ENCODE measurements around the gene FBXL7. TPM values are rescaled to one million over a fixed set of nuclear protein-coding genes. Genes with fewer than 3 reads are reported as not detected.

Gene FBXL7
- total RNA-seq, 2 experiments from 2014 or later = not detected

DNA sequence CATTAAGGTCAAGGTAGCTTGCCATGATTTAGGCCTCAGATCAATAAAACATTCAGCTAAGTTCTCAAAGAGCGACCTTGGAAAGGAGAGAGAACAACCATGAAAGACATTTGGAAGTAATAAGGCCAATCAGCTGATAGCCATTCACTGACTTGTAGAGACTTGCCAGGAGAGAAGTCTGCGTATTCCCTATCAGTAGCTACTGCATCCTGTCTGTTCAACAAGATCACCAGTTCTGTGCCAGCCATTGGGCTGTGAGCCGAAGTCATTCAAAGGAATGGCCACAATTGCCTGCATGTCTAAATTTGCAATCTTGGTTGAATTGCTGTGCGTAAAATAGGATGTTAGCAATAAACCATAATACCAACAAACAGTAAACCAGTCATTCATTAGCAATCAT, 219.8 kb downstream of the FBXL7 start:
- no peak for DNase-seq
- Mint-ChIP-seq H3K9me3 (no peaks in the 10 kb centered on the region), H3K36me3 (no peaks in the 10 kb centered on the region), H3K4me3 (no peak overlapping the region), H3K27ac (no peak overlapping the region), H3K4me1 (no peaks in the 10 kb centered on the region), H3K27me3 (no peaks in the 10 kb centered on the region)

DNA sequence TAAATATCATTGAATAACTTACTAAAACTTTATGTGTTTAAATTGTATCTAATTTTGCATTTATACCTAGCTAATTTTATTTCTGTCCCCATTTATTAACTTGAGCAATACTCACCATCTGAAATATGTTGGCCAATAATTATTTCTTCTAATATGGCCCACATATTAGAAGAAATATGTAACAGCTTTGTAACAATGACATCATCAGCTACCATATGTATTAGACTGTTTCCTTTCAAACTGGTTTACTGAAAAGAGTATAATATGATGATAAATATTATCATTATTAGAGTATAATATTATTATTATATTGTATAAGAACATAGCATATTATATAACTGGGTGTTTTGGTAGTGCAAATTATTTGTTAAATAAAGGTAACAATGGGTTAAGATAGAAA, 220.5 kb downstream of the FBXL7 start:
- Mint-ChIP-seq H3K9me3 (no peaks in the 10 kb centered on the region), H3K27me3 (no peaks in the 10 kb centered on the region), H3K27ac (no peak overlapping the region), H3K4me3 (no peak overlapping the region), H3K4me1 (no peaks in the 10 kb centered on the region), H3K36me3 (no peaks in the 10 kb centered on the region)
- no peak for DNase-seq

GRCh38 chr5:15722305-15722704, 222.3 kb downstream of the FBXL7 start:
- Mint-ChIP-seq H3K9me3 (no peaks in the 10 kb centered on the region), H3K4me3 (no peak overlapping the region), H3K36me3 (no peaks in the 10 kb centered on the region), H3K27me3 (no peaks in the 10 kb centered on the region), H3K4me1 (no peaks in the 10 kb centered on the region), H3K27ac (no peak overlapping the region)
- no peak for DNase-seq

DNA sequence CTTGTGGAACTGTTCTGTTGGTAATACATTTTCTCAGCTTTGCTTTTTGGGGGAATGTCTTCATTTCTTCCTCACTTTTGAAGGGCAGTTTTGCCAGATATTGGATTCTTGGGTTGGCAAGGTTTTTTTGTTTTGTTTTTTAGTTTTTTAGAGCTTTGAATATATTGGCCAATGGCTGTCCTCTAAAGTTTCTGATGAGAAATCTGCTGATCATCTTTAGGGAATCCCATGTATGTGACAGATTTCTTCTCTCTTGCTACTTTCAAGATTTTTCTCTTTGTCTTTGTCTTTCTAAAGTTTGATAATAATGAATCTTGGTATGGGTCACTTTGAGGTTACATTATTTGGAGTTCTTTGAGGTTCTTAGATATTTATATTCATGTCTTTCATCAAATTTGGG, 227.4 kb downstream of the FBXL7 start:
- Mint-ChIP-seq H3K36me3 (no peaks in the 10 kb centered on the region), H3K4me1 (no peaks in the 10 kb centered on the region), H3K9me3 (peaks cover 8% of the 10 kb centered on the region), H3K27me3 (no peaks in the 10 kb centered on the region), H3K4me3 (no peak overlapping the region), H3K27ac (no peak overlapping the region)
- DNase-seq = no peak

DNA sequence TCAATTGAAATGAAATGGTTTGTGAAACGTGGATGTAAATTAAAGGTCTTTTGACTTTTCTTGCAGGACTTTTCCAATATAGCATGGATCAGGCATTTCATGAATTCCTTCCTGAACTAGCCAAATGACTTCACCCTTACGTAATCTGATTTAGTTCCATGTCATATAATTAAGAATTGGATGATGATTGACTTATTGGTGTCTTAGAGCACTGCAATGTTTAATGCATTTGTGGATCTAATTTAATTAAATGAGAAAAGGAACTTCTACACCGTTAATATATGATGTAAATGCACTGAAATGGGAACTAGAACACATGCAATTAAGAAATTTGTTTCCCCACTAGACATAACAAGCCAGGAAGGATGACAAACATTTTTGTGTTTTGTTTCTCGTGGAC, 228.8 kb downstream of the FBXL7 start:
- peaks cover 8% of the 10 kb centered on the region for H3K9me3 Mint-ChIP-seq
- H3K27me3 Mint-ChIP-seq = no peaks in the 10 kb centered on the region
- no peaks in the 10 kb centered on the region for H3K4me1 Mint-ChIP-seq
- H3K27ac Mint-ChIP-seq = no peak overlapping the region
- no peak for DNase-seq
- no peak overlapping the region for H3K4me3 Mint-ChIP-seq
- no peaks in the 10 kb centered on the region for H3K36me3 Mint-ChIP-seq

GRCh38 chr5:15731699-15732098, 231.7 kb downstream of the FBXL7 start:
- Mint-ChIP-seq H3K27me3 (no peaks in the 10 kb centered on the region), H3K9me3 (peaks cover 10% of the 10 kb centered on the region), H3K4me1 (no peaks in the 10 kb centered on the region), H3K36me3 (no peaks in the 10 kb centered on the region), H3K4me3 (no peak overlapping the region), H3K27ac (no peak overlapping the region)
- no peak for DNase-seq

- Mint-ChIP-seq H3K4me1 (no peaks in the 10 kb centered on the region), H3K36me3 (no peaks in the 10 kb centered on the region), H3K27ac (no peak overlapping the region), H3K9me3 (peaks cover 4% of the 10 kb centered on the region), H3K27me3 (no peaks in the 10 kb centered on the region), H3K4me3 (no peak overlapping the region)
- no peak for DNase-seq
Measured at GRCh38 chr5:15734058-15734457, 234.1 kb downstream of the FBXL7 start.

DNA sequence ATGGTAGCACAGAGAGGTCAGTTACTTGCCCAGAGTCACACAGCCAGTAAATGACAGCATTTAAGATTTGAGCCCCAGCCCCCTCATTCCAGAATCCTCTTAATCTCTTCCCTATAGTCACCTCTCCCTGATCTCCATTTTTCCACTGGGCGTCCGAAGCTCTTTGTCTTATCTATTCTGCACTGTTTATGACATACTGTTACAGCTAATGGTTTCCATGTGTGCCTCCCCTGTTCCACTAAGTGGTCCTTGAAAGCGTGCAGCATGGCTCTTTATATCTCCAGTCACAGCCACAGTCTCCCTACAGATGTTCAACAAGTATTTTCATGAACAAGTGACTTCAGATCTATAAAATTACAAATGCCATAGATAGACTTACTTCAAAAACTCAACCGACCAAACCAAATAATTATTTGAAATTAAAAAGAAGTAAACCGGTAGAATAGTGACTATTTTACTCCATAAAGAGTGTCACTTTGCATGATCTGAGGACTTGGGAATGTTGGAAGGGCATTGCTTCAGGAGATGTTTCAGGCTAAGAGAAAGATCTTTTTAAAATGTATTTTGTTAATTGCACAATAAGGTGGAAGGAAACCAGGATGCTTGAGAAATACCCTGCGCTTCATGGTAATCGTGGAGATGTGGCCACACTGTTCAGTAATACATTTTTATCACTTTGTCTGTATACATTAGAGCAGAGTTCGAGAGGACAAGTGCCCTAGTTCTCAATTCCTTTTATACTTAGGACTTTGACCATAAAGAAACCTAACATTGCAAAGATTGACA, 237.2 kb downstream of the FBXL7 start:
- no peaks in the 10 kb centered on the region for H3K27me3 Mint-ChIP-seq

DNA sequence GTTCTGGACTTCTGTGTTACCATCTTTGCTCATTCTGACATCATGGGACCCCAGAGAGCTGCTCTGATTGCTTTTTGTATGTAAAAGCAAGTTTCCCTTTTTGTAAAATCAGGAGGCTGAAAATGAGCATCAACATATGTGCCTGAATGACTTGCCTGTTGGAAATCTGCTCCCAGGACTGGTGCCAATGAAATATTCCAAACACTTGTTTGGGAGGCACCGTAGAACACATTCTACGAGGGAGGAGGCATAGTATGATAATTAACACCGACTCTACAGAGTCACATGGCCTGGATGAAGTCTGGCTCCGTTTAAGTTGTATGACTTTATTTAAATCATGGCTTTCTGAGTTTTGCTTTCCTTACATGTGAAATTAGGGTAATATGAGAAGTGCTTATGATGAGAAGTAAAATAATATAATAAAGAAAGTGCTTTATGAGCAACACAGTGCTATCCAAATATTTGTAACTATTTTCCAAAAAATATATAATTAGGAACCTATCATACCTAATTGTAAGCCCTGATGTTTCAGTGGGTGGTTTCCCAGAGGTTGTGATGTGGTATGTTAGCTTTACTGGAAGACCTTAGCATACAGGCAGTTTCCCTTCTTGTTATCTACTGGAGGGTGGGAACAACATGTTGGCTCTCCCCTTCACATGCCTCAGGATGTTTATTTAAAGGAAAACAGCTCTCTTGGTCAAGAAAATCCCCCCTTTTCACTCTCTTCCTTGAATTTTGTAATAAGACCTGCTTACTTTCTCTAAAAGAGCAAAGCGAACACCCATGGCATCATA, 238.1 kb downstream of the FBXL7 start:
- no peaks in the 10 kb centered on the region for H3K27me3 Mint-ChIP-seq
- DNase-seq = no peak
- H3K4me1 Mint-ChIP-seq = no peaks in the 10 kb centered on the region
- no peaks in the 10 kb centered on the region for H3K36me3 Mint-ChIP-seq
- peaks cover 1% of the 10 kb centered on the region for H3K9me3 Mint-ChIP-seq
- H3K4me3 Mint-ChIP-seq = no peak overlapping the region
- no peak overlapping the region for H3K27ac Mint-ChIP-seq

More for the DNA sequence above, 237.2 kb downstream of the FBXL7 start:
- Mint-ChIP-seq H3K4me3 (no peak overlapping the region), H3K27ac (no peak overlapping the region), H3K36me3 (no peaks in the 10 kb centered on the region), H3K9me3 (peaks cover 1% of the 10 kb centered on the region), H3K4me1 (no peaks in the 10 kb centered on the region)
- DNase-seq = no peak

GRCh38 chr5:15740383-15740782, 240.4 kb downstream of the FBXL7 start:
- Mint-ChIP-seq H3K36me3 (no peaks in the 10 kb centered on the region), H3K9me3 (peaks cover 7% of the 10 kb centered on the region), H3K27ac (no peak overlapping the region), H3K27me3 (no peaks in the 10 kb centered on the region), H3K4me3 (no peak overlapping the region), H3K4me1 (no peaks in the 10 kb centered on the region)
- DNase-seq = no peak

DNA sequence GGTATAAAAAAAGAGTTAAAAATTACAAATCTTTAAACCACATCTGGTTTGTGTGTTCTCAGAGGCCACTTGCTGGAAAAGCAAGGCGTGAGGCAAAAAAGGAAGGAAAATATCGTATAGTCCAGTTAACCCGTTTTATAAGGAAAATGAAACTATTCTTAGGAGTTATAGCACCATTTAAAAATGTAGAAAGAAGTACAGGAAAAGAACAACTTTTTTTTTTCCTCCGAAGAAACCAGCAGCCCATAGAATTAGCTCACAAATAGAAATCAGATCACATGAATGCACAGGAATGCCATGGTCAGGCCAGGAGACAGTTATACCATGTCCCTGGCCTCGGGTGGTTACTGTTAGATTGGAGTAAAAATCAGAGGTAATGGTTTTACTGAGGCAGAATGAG, 241.6 kb downstream of the FBXL7 start:
- no peak for DNase-seq
- no peaks in the 10 kb centered on the region for H3K4me1 Mint-ChIP-seq
- no peaks in the 10 kb centered on the region for H3K36me3 Mint-ChIP-seq
- H3K4me3 Mint-ChIP-seq = no peak overlapping the region
- H3K27me3 Mint-ChIP-seq = no peaks in the 10 kb centered on the region
- H3K9me3 Mint-ChIP-seq = peaks cover 9% of the 10 kb centered on the region
- no peak overlapping the region for H3K27ac Mint-ChIP-seq

GRCh38 chr5:15746833-15747232, 246.9 kb downstream of the FBXL7 start:
- DNase-seq = no peak
- Mint-ChIP-seq H3K36me3 (no peaks in the 10 kb centered on the region), H3K27me3 (no peaks in the 10 kb centered on the region), H3K4me3 (no peak overlapping the region), H3K27ac (no peak overlapping the region), H3K4me1 (no peaks in the 10 kb centered on the region), H3K9me3 (peaks cover 14% of the 10 kb centered on the region)

- no peak overlapping the region for H3K4me3 Mint-ChIP-seq
- no peak for DNase-seq
- no peaks in the 10 kb centered on the region for H3K27me3 Mint-ChIP-seq
- H3K36me3 Mint-ChIP-seq = no peaks in the 10 kb centered on the region
- no peak overlapping the region for H3K27ac Mint-ChIP-seq
- H3K4me1 Mint-ChIP-seq = no peaks in the 10 kb centered on the region
- H3K9me3 Mint-ChIP-seq = peaks cover 14% of the 10 kb centered on the region
Measured at GRCh38 chr5:15748266-15748665, 248.3 kb downstream of the FBXL7 start.

DNA sequence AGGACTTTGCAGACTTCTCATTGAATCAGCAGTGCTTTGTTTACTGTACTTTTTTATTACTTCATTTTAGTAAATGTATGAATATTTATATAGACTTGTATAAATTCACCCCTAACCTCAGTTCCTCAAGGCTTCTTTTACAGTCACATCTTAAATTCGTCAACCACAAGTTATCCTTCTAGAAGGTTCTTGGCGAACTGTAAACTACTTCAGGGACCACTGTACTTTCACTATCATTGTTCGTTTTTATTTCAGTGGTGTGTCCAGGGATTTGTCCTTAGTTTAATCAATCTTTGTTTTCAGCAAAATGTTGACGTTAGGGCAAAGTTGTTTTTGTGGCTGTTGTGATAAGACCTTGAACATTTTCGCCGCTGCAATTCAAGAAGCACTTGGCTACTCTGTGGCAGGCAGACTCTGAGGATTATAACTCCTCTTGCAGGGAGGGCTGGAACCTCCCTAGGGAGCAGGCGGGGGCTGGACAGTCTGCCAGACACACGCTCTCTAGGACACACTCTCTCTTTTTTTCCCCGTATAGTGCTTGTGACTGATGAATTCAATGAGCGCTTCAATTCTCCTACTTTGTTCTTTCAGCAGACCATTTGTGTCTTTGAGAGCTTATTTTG, 252.8 kb downstream of the FBXL7 start:
- H3K4me3 Mint-ChIP-seq = no peak overlapping the region
- DNase-seq = no peak
- H3K4me1 Mint-ChIP-seq = no peaks in the 10 kb centered on the region
- H3K27me3 Mint-ChIP-seq = no peaks in the 10 kb centered on the region
- H3K9me3 Mint-ChIP-seq = peaks cover 3% of the 10 kb centered on the region
- no peaks in the 10 kb centered on the region for H3K36me3 Mint-ChIP-seq
- H3K27ac Mint-ChIP-seq = no peak overlapping the region

- Mint-ChIP-seq H3K27me3 (no peaks in the 10 kb centered on the region), H3K4me1 (no peaks in the 10 kb centered on the region), H3K36me3 (no peaks in the 10 kb centered on the region), H3K4me3 (no peak overlapping the region), H3K9me3 (peaks cover 1% of the 10 kb centered on the region), H3K27ac (no peak overlapping the region)
- no peak for DNase-seq
Measured at GRCh38 chr5:15753752-15754151, 253.8 kb downstream of the FBXL7 start.
